CD4-positive, CD25-positive, alpha-beta regulatory T cell (primary cell): ENCODE data around the gene DNAJC7. TPM values are rescaled to one million over a fixed set of nuclear protein-coding genes. Genes with fewer than 3 reads are reported as not detected.
"Not testable (repeated sequence)": the region's sequence is repeated elsewhere in the genome, so short reads cannot be mapped to it uniquely, and the experiment has no call there.

Experiments
- ATAC-seq, 2 donors: fragments of 150-1000 bp; cut with Tn5 transposase; one replicate each; pipeline ENCODE4 v1.10.0; 2021; ENCODE audit warnings: low read depth in 2 of 2, moderate number of reproducible peaks in 2 of 2, moderate library complexity in 1 of 2
- DNase-seq, 3 donors: peaks; one replicate each; pipeline versions ENCODE4 v3.0.0 to v3.0.0-alpha.2; 2012 to 2022; ENCODE audit warnings: mixed read lengths in 1 of 3
- H3K27ac ChIP-seq: one replicate; pipeline ENCODE4 v1.7.0; 2013; ENCODE audit warnings: mild to moderate bottlenecking, low read length; ENCODE audit not compliant: insufficient read depth, poor library complexity, severe bottlenecking
- H3K27me3 ChIP-seq: one replicate; pipeline ENCODE4 v1.7.0; 2013; ENCODE audit warnings: low read length; ENCODE audit not compliant: control insufficient read depth, insufficient read depth
- H3K36me3 ChIP-seq: one replicate; pipeline ENCODE4 v1.7.0; 2013; ENCODE audit warnings: mild to moderate bottlenecking, low read length, moderate library complexity; ENCODE audit not compliant: control insufficient read depth, insufficient read depth
- H3K4me1 ChIP-seq: 2 replicates; pipeline ENCODE4 v1.7.0; 2013; ENCODE audit warnings: mild to moderate bottlenecking, low read length; ENCODE audit not compliant: insufficient read depth, control insufficient read depth, poor library complexity, severe bottlenecking
- H3K4me3 ChIP-seq: one replicate; pipeline ENCODE4 v1.7.0; 2013; ENCODE audit warnings: low read depth, mild to moderate bottlenecking, low read length, moderate library complexity
- H3K9me3 ChIP-seq, 2 experiments: 1 replicate in 1 of 2; 2 replicates in 1 of 2; pipeline ENCODE4 v1.7.0; 2013; ENCODE audit warnings: low read length in 2 of 2, mild to moderate bottlenecking in 1 of 2, moderate library complexity in 1 of 2; ENCODE audit not compliant: control insufficient read depth in 2 of 2
- H3K27ac Mint-ChIP-seq, 3 donors: one replicate each; pipeline ENCODE4 v1.8.0; 2020 to 2022; ENCODE audit warnings: mild to moderate bottlenecking in 3 of 3, mixed read lengths in 3 of 3, moderate library complexity in 2 of 3
- H3K27me3 Mint-ChIP-seq: one replicate; pipeline ENCODE4 v1.8.0; 2022; ENCODE audit warnings: mild to moderate bottlenecking, mixed read lengths
- H3K36me3 Mint-ChIP-seq: one replicate; pipeline ENCODE4 v1.8.0; 2020; ENCODE audit warnings: mixed read lengths
- H3K4me1 Mint-ChIP-seq, 4 donors: one replicate each; pipeline ENCODE4 v1.8.0; 2020 to 2022; ENCODE audit warnings: mixed read lengths in 4 of 4, mild to moderate bottlenecking in 1 of 4
- H3K4me3 Mint-ChIP-seq, 4 donors: one replicate each; pipeline ENCODE4 v1.8.0; 2020 to 2022; ENCODE audit warnings: mild to moderate bottlenecking in 4 of 4, mixed read lengths in 4 of 4, moderate library complexity in 3 of 4
- H3K9me3 Mint-ChIP-seq, 7 donors: one replicate each; pipeline ENCODE4 v1.8.0; 2020 to 2022; ENCODE audit warnings: mixed read lengths in 7 of 7, mild to moderate bottlenecking in 3 of 7, moderate library complexity in 2 of 7
- polyA plus RNA-seq, 4 donors: library from polyadenylated mRNA; unstranded; fragments of 300-500 nt; fragmentation: Illumina TruSeq; gene quantifications; one replicate each; pipeline ENCODE4 v1.2.3, GENCODE V29; 2021
- total RNA-seq: library from RNA; stranded (reverse); gene quantifications from one replicate; pipeline ENCODE4 v1.2.3, GENCODE V29; 2022

The DNAJC7 gene
- total and polyA plus RNA-seq, 5 donors from 2014 or later: 53.3 to 149 (median 75.3) TPM

GRCh38 chr17:42018339-42018738 lies 1.1 kb upstream of the DNAJC7 start:
- peaks cover 3% of the 10 kb centered on the region for H3K36me3 Mint-ChIP-seq
- peaks cover 14 to 72% (median 48%) of the 10 kb centered on the region in 4 donors for H3K4me1 Mint-ChIP-seq
- Histone ChIP-seq H3K9me3 (no peaks in the 10 kb centered on the region), H3K27ac (no peak overlapping the region), H3K4me3 (peak overlapping the region; percentile 97), H3K4me1 (peaks cover 41% of the 10 kb centered on the region), H3K27me3 (no peaks in the 10 kb centered on the region), H3K36me3 (peaks cover 13% of the 10 kb centered on the region)
- DNase-seq (no peak), ATAC-seq (no peak)
- H3K27ac Mint-ChIP-seq: peak overlapping the region; percentile 100
- no peaks in the 10 kb centered on the region for H3K9me3 Mint-ChIP-seq
- H3K27me3 Mint-ChIP-seq: peaks cover 6% of the 10 kb centered on the region
- H3K4me3 Mint-ChIP-seq: peak overlapping the region; percentile 99 to 100 (median 100)

- H3K36me3 Mint-ChIP-seq: peaks cover 3% of the 10 kb centered on the region
- H3K27me3 Mint-ChIP-seq: peaks cover 6% of the 10 kb centered on the region
- H3K4me1 Mint-ChIP-seq: peaks cover 17 to 75% (median 53%) of the 10 kb centered on the region in 4 donors
- Histone ChIP-seq H3K27me3 (no peaks in the 10 kb centered on the region), H3K4me1 (peaks cover 43% of the 10 kb centered on the region), H3K27ac (peak overlapping the region; percentile 91), H3K4me3 (peak overlapping the region; percentile 97), H3K9me3 (no peaks in the 10 kb centered on the region), H3K36me3 (peaks cover 10% of the 10 kb centered on the region)
- DNase-seq (no peak), ATAC-seq (no peak)
- H3K9me3 Mint-ChIP-seq: no peaks in the 10 kb centered on the region
- peak overlapping the region; percentile 100 for H3K27ac Mint-ChIP-seq
- H3K4me3 Mint-ChIP-seq: peak overlapping the region; percentile 99 to 100 (median 100)
These were observed 594 bp upstream of the DNAJC7 start for GRCh38 chr17:42017866-42018200.

- H3K36me3 Mint-ChIP-seq: no peaks in the 10 kb centered on the region
- peak overlapping the region; percentile 100 for H3K27ac Mint-ChIP-seq
- peaks cover 17 to 82% (median 59%) of the 10 kb centered on the region in 4 donors for H3K4me1 Mint-ChIP-seq
- ATAC-seq: no peak
- Histone ChIP-seq H3K36me3 (peaks cover 2% of the 10 kb centered on the region), H3K4me3 (peak overlapping the region; percentile 97), H3K9me3 (no peaks in the 10 kb centered on the region), H3K27me3 (no peaks in the 10 kb centered on the region), H3K4me1 (peaks cover 53% of the 10 kb centered on the region), H3K27ac (peak overlapping the region; percentile 91)
- peaks cover 6% of the 10 kb centered on the region for H3K27me3 Mint-ChIP-seq
- H3K9me3 Mint-ChIP-seq: no peaks in the 10 kb centered on the region
- DNase-seq: peak in 2 of 3 donors; percentile 15 to 35
- peak overlapping the region; percentile 99 to 100 (median 100) for H3K4me3 Mint-ChIP-seq
These were observed 818 bp downstream of the DNAJC7 start for GRCh38 chr17:42016411-42016831.

DNA sequence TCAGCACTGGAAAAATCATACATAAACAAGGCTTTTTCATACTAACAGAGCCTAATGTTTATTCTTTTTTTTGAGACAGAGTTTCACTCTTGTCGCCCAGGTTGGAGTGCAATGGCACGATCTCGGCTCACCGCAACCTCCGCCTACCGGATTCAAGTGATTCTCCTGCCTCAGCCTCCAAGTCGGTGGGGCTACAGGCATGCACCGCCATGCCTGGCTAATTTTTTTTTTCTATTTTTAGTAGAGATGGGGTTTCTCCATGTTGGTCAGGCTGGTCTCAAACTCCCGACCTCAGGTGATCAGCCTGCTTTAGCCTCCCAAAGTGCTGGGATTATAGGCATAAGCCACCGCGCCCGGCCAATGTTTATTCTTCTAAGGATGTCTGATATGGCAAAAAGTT lies 3.5 kb downstream of the DNAJC7 start:
- not testable (repeated sequence) for DNase-seq, H3K4me3 ChIP-seq, H3K9me3 ChIP-seq, H3K27me3 Mint-ChIP-seq, H3K36me3 ChIP-seq, H3K27me3 ChIP-seq, H3K9me3 Mint-ChIP-seq, ATAC-seq
- Mint-ChIP-seq H3K4me1 (peaks cover 22 to 89% (median 65%) of the 10 kb centered on the region in 4 donors), H3K4me3 (peak overlapping the region in 3 of 4 donors; percentile 34 to 56 (median 36)), H3K36me3 (peaks cover 12% of the 10 kb centered on the region), H3K27ac (peak overlapping the region in 1 of 3 donors; percentile 80)
- H3K4me1 ChIP-seq: peaks cover 46% of the 10 kb centered on the region
- peak overlapping the region; percentile 53 for H3K27ac ChIP-seq

GRCh38 chr17:42012363-42012762 lies 4.9 kb downstream of the DNAJC7 start:
- H3K36me3 Mint-ChIP-seq: peaks cover 12% of the 10 kb centered on the region
- H3K4me3 ChIP-seq, DNase-seq, H3K27me3 ChIP-seq, H3K9me3 ChIP-seq, H3K27ac Mint-ChIP-seq, ATAC-seq, H3K9me3 Mint-ChIP-seq, H3K27me3 Mint-ChIP-seq, H3K27ac ChIP-seq, H3K36me3 ChIP-seq: not testable (repeated sequence)
- peaks cover 38% of the 10 kb centered on the region for H3K4me1 ChIP-seq
- H3K4me3 Mint-ChIP-seq: peak overlapping the region in 1 of 4 donors; percentile 11
- H3K4me1 Mint-ChIP-seq: peaks cover 18 to 76% (median 56%) of the 10 kb centered on the region in 4 donors

DNA sequence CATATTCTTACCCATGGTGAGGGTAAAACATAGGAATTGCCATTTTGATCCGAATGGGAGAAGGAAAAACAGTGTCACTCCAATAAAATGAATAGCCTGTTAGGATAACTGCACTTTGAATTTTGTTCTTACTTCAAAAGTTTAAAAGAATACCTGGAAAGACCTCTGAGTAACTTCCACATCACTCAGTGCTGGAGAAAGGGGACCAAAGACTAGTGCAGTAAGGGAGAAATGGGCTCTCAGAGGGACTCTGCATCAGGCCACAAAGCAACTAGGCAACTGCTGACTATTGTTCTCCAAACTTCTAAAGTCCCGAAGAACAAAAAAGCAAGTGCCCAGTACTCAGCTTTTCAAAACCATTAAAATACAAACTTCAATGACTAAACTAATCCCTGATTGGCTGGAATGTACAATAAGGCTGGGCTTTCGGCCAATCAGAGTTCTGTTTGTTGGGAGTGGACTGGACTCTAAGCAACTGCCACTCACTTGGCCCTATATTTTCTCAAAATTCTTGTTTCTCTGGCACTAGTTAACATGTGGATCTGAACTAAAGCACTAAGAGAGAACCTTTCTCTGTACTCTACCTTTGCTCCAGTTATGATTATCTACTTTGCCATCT lies 6.2 kb downstream of the DNAJC7 start:
- H3K27ac ChIP-seq: no peak overlapping the region
- no peaks in the 10 kb centered on the region for H3K9me3 Mint-ChIP-seq
- H3K36me3 Mint-ChIP-seq: peaks cover 15% of the 10 kb centered on the region
- ATAC-seq: no peak
- no peaks in the 10 kb centered on the region for H3K27me3 ChIP-seq
- peaks cover 30% of the 10 kb centered on the region for H3K4me1 ChIP-seq
- peaks cover 10% of the 10 kb centered on the region for H3K36me3 ChIP-seq
- peaks cover 18 to 68% (median 53%) of the 10 kb centered on the region in 4 donors for H3K4me1 Mint-ChIP-seq
- peak overlapping the region in 2 of 3 donors; percentile 32 to 56 for H3K27ac Mint-ChIP-seq
- no peak overlapping the region for H3K4me3 ChIP-seq
- H3K9me3 ChIP-seq: no peaks in the 10 kb centered on the region
- no peaks in the 10 kb centered on the region for H3K27me3 Mint-ChIP-seq
- peak overlapping the region in 2 of 4 donors; percentile 24 to 79 for H3K4me3 Mint-ChIP-seq
- DNase-seq: no peak

- not testable (repeated sequence) for DNase-seq, H3K4me3 ChIP-seq, ATAC-seq, H3K9me3 Mint-ChIP-seq, H3K27me3 ChIP-seq, H3K27ac ChIP-seq, H3K9me3 ChIP-seq, H3K27me3 Mint-ChIP-seq
- peaks cover 15 to 63% (median 51%) of the 10 kb centered on the region in 4 donors for H3K4me1 Mint-ChIP-seq
- H3K4me3 Mint-ChIP-seq: peak overlapping the region in 1 of 4 donors; percentile 79
- peak overlapping the region in 1 of 3 donors; percentile 56 for H3K27ac Mint-ChIP-seq
- Histone ChIP-seq H3K4me1 (peaks cover 25% of the 10 kb centered on the region), H3K36me3 (peaks cover 10% of the 10 kb centered on the region)
- peaks cover 15% of the 10 kb centered on the region for H3K36me3 Mint-ChIP-seq
These were observed 7.0 kb downstream of the DNAJC7 start for GRCh38 chr17:42010266-42010680.

DNA sequence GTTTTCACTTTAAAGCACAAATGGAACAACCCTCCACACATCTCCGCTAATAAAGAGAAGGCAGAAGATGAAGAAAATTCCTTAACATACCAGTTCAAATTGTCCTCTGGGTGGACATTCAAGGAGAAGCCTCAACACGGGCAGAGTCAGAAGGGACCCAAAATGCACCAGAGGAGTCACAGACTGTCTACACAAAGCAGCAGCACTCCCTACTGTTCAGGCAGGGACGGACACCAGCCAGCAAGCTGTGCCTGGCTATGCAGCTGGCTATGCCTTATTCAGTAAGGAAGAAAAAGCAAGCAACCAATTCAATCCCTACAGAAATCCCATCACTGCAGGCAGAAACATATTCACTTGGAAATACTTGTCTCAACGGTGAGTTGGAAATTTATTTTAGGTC lies 8.1 kb downstream of the DNAJC7 start:
- Mint-ChIP-seq H3K4me1 (peaks cover 17 to 68% (median 52%) of the 10 kb centered on the region in 4 donors), H3K27ac (peak overlapping the region in 2 of 3 donors; percentile 57 to 66), H3K36me3 (peaks cover 15% of the 10 kb centered on the region), H3K27me3 (no peaks in the 10 kb centered on the region), H3K9me3 (no peaks in the 10 kb centered on the region), H3K4me3 (peak overlapping the region in 1 of 4 donors; percentile 5)
- no peak overlapping the region for H3K27ac ChIP-seq
- peaks cover 8% of the 10 kb centered on the region for H3K36me3 ChIP-seq
- no peaks in the 10 kb centered on the region for H3K27me3 ChIP-seq
- DNase-seq: no peak
- peaks cover 19% of the 10 kb centered on the region for H3K4me1 ChIP-seq
- no peak for ATAC-seq
- H3K9me3 ChIP-seq: no peaks in the 10 kb centered on the region
- no peak overlapping the region for H3K4me3 ChIP-seq
